H1 (cell line): ENCODE measurements around the gene PDE9A. TPM values are rescaled to one million over a fixed set of nuclear protein-coding genes. Genes with fewer than 3 reads are reported as not detected.

Source experiments
- CTCF ChIA-PET: fragments of 300-600 bp; sonication (Branson Sonifier 250); formaldehyde crosslinking; loops from one replicate; lab custom pipeline; 2021; ENCODE audit not compliant: partially characterized antibody; lab: Charles Lee
- POLR2A ChIA-PET: fragments of 300-600 bp; sonication (Branson Sonifier 250); formaldehyde crosslinking; loops from one replicate; lab custom pipeline; 2021; ENCODE audit warnings: inconsistent platforms; ENCODE audit not compliant: partially characterized antibody; lab: Charles Lee
- DNase-seq, 2 experiments: peaks; one replicate each; pipeline versions ENCODE4 v3.0.0 to v3.0.0-alpha.2; 2010 to 2022; ENCODE audit warnings: low spot score in 2 of 2, low read depth in 1 of 2, mixed read lengths in 1 of 2
- FAIRE-seq: peaks from 2 replicates; lab custom pipeline; 2011; peaks lifted over from hg19 to GRCh38; lab: Jason Lieb, UNC
- H2AFZ ChIP-seq: 2 replicates; pipeline ENCODE4 v1.8.1; 2012; ENCODE audit warnings: low read length, inconsistent platforms
- H2AK5ac ChIP-seq: 2 replicates; pipeline ENCODE4 v1.6.1; 2013; ENCODE audit warnings: low read depth, low read length
- H2BK120ac ChIP-seq: replicated peaks from 2 replicates; pipeline ENCODE3; 2013; ENCODE audit warnings: low read depth, low read length, inconsistent platforms
- H2BK12ac ChIP-seq: 2 replicates; pipeline ENCODE4 v1.6.1; 2013; ENCODE audit warnings: low read depth, low read length
- H2BK15ac ChIP-seq: 2 replicates; pipeline ENCODE4 v1.6.1; 2013; ENCODE audit warnings: low read length
- H2BK20ac ChIP-seq: 2 replicates; pipeline ENCODE4 v1.6.1; 2013; ENCODE audit warnings: low read length
- H2BK5ac ChIP-seq: 2 replicates; pipeline ENCODE4 v1.6.1; 2013; ENCODE audit warnings: low read depth, low read length
- H3K14ac ChIP-seq: 2 replicates; pipeline ENCODE4 v1.6.1; 2013; ENCODE audit warnings: inconsistent platforms; ENCODE audit not compliant: insufficient read length
- H3K18ac ChIP-seq: 2 replicates; pipeline ENCODE4 v1.6.1; 2013; ENCODE audit warnings: low read length; ENCODE audit errors: extremely low read depth
- H3K23ac ChIP-seq: 2 replicates; pipeline ENCODE4 v1.6.1; 2013; ENCODE audit warnings: inconsistent platforms; ENCODE audit not compliant: insufficient read length
- H3K23me2 ChIP-seq: 2 replicates; pipeline ENCODE4 v1.6.1; 2013; ENCODE audit warnings: low read depth, low read length
- H3K27ac ChIP-seq: 2 replicates; pipeline ENCODE4 v1.6.1; 2011; ENCODE audit warnings: low read depth, low read length, inconsistent platforms
- H3K27me3 ChIP-seq, 4 experiments: replicated peaks in 1 of 4; 1 replicate in 1 of 4; 2 replicates in 3 of 4; pipeline versions ENCODE4 v1.6.1 to v1.8.1; 2011 to 2013; ENCODE audit warnings: low read length in 3 of 4, mild to moderate bottlenecking in 3 of 4, inconsistent platforms in 2 of 4, mixed read lengths in 2 of 4, moderate library complexity in 1 of 4; ENCODE audit not compliant: control insufficient read depth in 3 of 4, insufficient read depth in 3 of 4; ENCODE audit errors: extremely low read depth in 1 of 4
- H3K36me3 ChIP-seq, 4 experiments: 2 replicates each; pipeline versions ENCODE4 v1.6.1 to v1.8.1; 2011 to 2013; ENCODE audit warnings: mild to moderate bottlenecking in 4 of 4, low read length in 3 of 4, moderate library complexity in 2 of 4, control low read depth in 1 of 4, inconsistent platforms in 1 of 4; ENCODE audit not compliant: insufficient read depth in 4 of 4, control insufficient read depth in 2 of 4
- H3K4ac ChIP-seq: replicated peaks from 2 replicates; pipeline ENCODE3; 2013; ENCODE audit warnings: low read length, low read depth, mixed read lengths, inconsistent platforms; ENCODE audit not compliant: insufficient read length
- H3K4me1 ChIP-seq, 4 experiments: replicated peaks in 1 of 4; 1 replicate in 1 of 4; 2 replicates in 3 of 4; pipeline versions ENCODE4 v1.6.1 to v1.8.1; 2011 to 2013; ENCODE audit warnings: low read length in 3 of 4, inconsistent platforms in 2 of 4, mixed read lengths in 1 of 4; ENCODE audit not compliant: insufficient read depth in 4 of 4, control insufficient read depth in 3 of 4
- H3K4me2 ChIP-seq, 2 experiments: 2 replicates each; pipeline versions ENCODE4 v1.6.1 to v1.8.1; 2011 to 2013; ENCODE audit warnings: low read depth in 2 of 2, low read length in 2 of 2, control low read depth in 1 of 2, inconsistent platforms in 1 of 2, mild to moderate bottlenecking in 1 of 2; ENCODE audit not compliant: insufficient read depth in 1 of 2
- H3K4me3 ChIP-seq, 4 experiments: fragments of 200-600, 300-600 bp in 1 of 4; sonication (generic), shearing (Covaris generic), sonication (Bioruptor Twin) in 1 of 4; 2 replicates each; pipeline versions ENCODE4 v1.5.1 to v1.8.1; 2011 to 2016; ENCODE audit warnings: low read length in 4 of 4, low read depth in 3 of 4, control low read depth in 2 of 4, inconsistent platforms in 2 of 4, mild to moderate bottlenecking in 2 of 4, mixed read lengths in 1 of 4, moderate library complexity in 1 of 4; ENCODE audit not compliant: insufficient read depth in 2 of 4; ENCODE audit errors: extremely low read depth in 1 of 4
- H3K56ac ChIP-seq: replicated peaks from 2 replicates; pipeline ENCODE3; 2013; ENCODE audit warnings: low read depth, mild to moderate bottlenecking, mixed read lengths, low read length, inconsistent platforms; ENCODE audit not compliant: insufficient read length
- H3K79me1 ChIP-seq: 2 replicates; pipeline ENCODE4 v1.6.1; 2013; ENCODE audit warnings: low read depth, low read length, control low read depth
- H3K79me2 ChIP-seq, 2 experiments: 2 replicates each; pipeline versions ENCODE4 v1.6.1 to v1.8.1; 2012 to 2013; ENCODE audit warnings: low read length in 2 of 2, mild to moderate bottlenecking in 2 of 2, inconsistent platforms in 1 of 2; ENCODE audit not compliant: insufficient read depth in 2 of 2, control insufficient read depth in 1 of 2
- H3K9ac ChIP-seq, 4 experiments: replicated peaks in 1 of 4; 1 replicate in 1 of 4; 2 replicates in 3 of 4; pipeline versions ENCODE4 v1.6.1 to v1.8.1; 2011 to 2013; ENCODE audit warnings: low read depth in 3 of 4, low read length in 3 of 4, control low read depth in 2 of 4, mild to moderate bottlenecking in 2 of 4, moderate library complexity in 2 of 4, inconsistent platforms in 1 of 4; ENCODE audit errors: extremely low read depth in 1 of 4
- H3K9me3 ChIP-seq, 2 experiments: 2 replicates each; pipeline versions ENCODE4 v1.6.1 to v1.8.1; 2012 to 2013; ENCODE audit warnings: mild to moderate bottlenecking in 2 of 2, moderate library complexity in 2 of 2, control low read depth in 1 of 2, inconsistent platforms in 1 of 2, low read depth in 1 of 2, low read length in 1 of 2, mixed read lengths in 1 of 2; ENCODE audit not compliant: insufficient read depth in 2 of 2
- H4K20me1 ChIP-seq, 2 experiments: replicated peaks in 1 of 2; 2 replicates each; pipeline versions ENCODE3 to v1.8.1; 2011 to 2013; ENCODE audit warnings: inconsistent platforms in 2 of 2, low read length in 2 of 2, mild to moderate bottlenecking in 1 of 2; ENCODE audit not compliant: insufficient read depth in 2 of 2, control insufficient read depth in 1 of 2
- H4K5ac ChIP-seq: 2 replicates; pipeline ENCODE4 v1.6.1; 2013; ENCODE audit warnings: low read length, low read depth, mixed read lengths, inconsistent platforms; ENCODE audit not compliant: insufficient read length
- H4K8ac ChIP-seq: 2 replicates; pipeline ENCODE4 v1.8.0; 2013; ENCODE audit warnings: mild to moderate bottlenecking, moderate library complexity, low read length, inconsistent platforms; ENCODE audit not compliant: insufficient read depth; ENCODE audit errors: extremely low read depth
- H4K91ac ChIP-seq: replicated peaks from 2 replicates; pipeline ENCODE3; 2013; ENCODE audit warnings: low read length, mixed read lengths, inconsistent platforms; ENCODE audit not compliant: insufficient read length
- ATF2 ChIP-seq: IDR thresholded peaks from 2 replicates; pipeline ENCODE4 v1.6.1; 2012; ENCODE audit warnings: low read length, inconsistent platforms
- CREB1 ChIP-seq: IDR thresholded peaks from 2 replicates; pipeline ENCODE4 v1.6.1; 2012; ENCODE audit warnings: inconsistent platforms
- CTBP2 ChIP-seq: IDR thresholded peaks from 2 replicates; pipeline ENCODE4 v1.7.0; 2011; ENCODE audit warnings: borderline replicate concordance, mild to moderate bottlenecking, moderate library complexity, mixed read lengths, low read length; ENCODE audit not compliant: insufficient read depth, insufficient read length
- CTCF ChIP-seq, 3 experiments: IDR thresholded peaks; 1 replicate in 2 of 3; 2 replicates in 1 of 3; pipeline versions ENCODE4 v1.5.1 to v1.6.1; 2011; ENCODE audit warnings: low read length in 3 of 3, mild to moderate bottlenecking in 3 of 3, inconsistent platforms in 2 of 3, low read depth in 1 of 3, moderate library complexity in 1 of 3; ENCODE audit not compliant: insufficient read depth in 1 of 3; ENCODE audit errors: control extremely low read depth in 1 of 3
- FOSL1 ChIP-seq: IDR thresholded peaks from 2 replicates; pipeline ENCODE4 v1.6.1; 2011; ENCODE audit warnings: mild to moderate bottlenecking, low read depth, low read length, moderate library complexity; ENCODE audit not compliant: insufficient read depth
- GABPA ChIP-seq: IDR thresholded peaks from 2 replicates; pipeline ENCODE4 v1.6.1; 2011; ENCODE audit warnings: mild to moderate bottlenecking, low read length, moderate library complexity, borderline replicate concordance; ENCODE audit not compliant: insufficient read depth
- RAD21 ChIP-seq, 2 experiments: IDR thresholded peaks in 1 of 2; conservative IDR thresholded peaks in 1 of 2; 2 replicates each; pipeline ENCODE4 v1.6.1; 2011; ENCODE audit warnings: low read depth in 2 of 2, low read length in 2 of 2, improper control_type of control experiment in 1 of 2, inconsistent platforms in 1 of 2, mild to moderate bottlenecking in 1 of 2, moderate library complexity in 1 of 2
- WGBS, 2 experiments: shearing (Covaris generic) in 1 of 2; methylation state at CpG; one replicate each; pipeline versions ENCODE4 v1.1.6 to v1.1.7; 2013 to 2015; ENCODE audit warnings: low lambda C conversion rate in 2 of 2, mixed read lengths in 2 of 2, inconsistent platforms in 1 of 2, low coverage in 1 of 2, missing lambda C conversion rate in 1 of 2; ENCODE audit not compliant: insufficient replicate concordance in 2 of 2, insufficient coverage in 1 of 2, insufficient read length in 1 of 2; ENCODE audit errors: extremely low coverage in 1 of 2, missing lambda C conversion rate in 1 of 2; 5-methylcytosine and 5-hydroxymethylcytosine counted together
- polyA plus RNA-seq, 7 experiments: library from polyadenylated mRNA; depleted of rRNA in 3 of 7; stranded (reverse) in 5 of 7; unstranded in 2 of 7; fragments of >200 nt in 5 of 7; fragments of 200-250 nt in 2 of 7; gene quantifications; 1 replicate in 5 of 7; 2 replicates in 1 of 7; 4 replicates in 1 of 7; pipeline versions ENCODE4 v1.2.1 to v1.2.3, GENCODE V29; 2011 to 2013; ENCODE audit warnings: missing spikeins in 2 of 7, mixed read lengths in 2 of 7
- total RNA-seq: library from RNA; stranded (reverse); fragmentation: NEBNext Ultra II Directional; extraction: Animal tissue kit (Norgen Biotek cat#: 25700); gene quantifications from 2 replicates; pipeline ENCODE4 v1.2.1, GENCODE V29; 2021

Gene PDE9A
- total and polyA plus RNA-seq, 2 of the 8 experiments (the other 6 are each of a cell fraction or from before 2014, with no cell fraction given), result 39.2 to 45.9 TPM

GRCh38 chr21:42688841-42689371 lies 35.5 kb downstream of the PDE9A start:
- no peak overlapping the region for H2BK12ac ChIP-seq
- H2BK120ac ChIP-seq, result no peak overlapping the region
- POLR2A ChIA-PET, result interaction anchor here (1.6 kb wide), 1 partner anchor 15 kb away, joined by 4 read pairs; no protein-coding TSS in a partner anchor
- H3K4ac ChIP-seq, result no peak overlapping the region
- peaks cover 8% of the 10 kb centered on the region; the same call in 1 of the 2 replicates for H3K23me2 ChIP-seq
- TF ChIP-seq CTBP2 (no peak), FOSL1 (no peak), GABPA (no peak), CTCF (IDR thresholded peaks at IDR 0.05; ENCODE audit: control extremely low read depth in 1 of 3, insufficient read depth in 1 of 3, low read depth in 1 of 3, low read length in 3 of 3) (peak; percentile 37 to 67 (median 46)), ATF2 (no peak), CREB1 (no peak), RAD21 (IDR thresholded peaks at IDR 0.05 in 1 of 2, conservative IDR thresholded peaks at IDR 0.05 in 1 of 2; ENCODE audit: low read depth in 2 of 2, low read length in 2 of 2) (peak; percentile 6 to 47; a peak in 2 of 4 replicates)
- no peak overlapping the region for H3K9ac ChIP-seq
- H2AK5ac ChIP-seq, result no peak overlapping the region
- no peaks in the 10 kb centered on the region for H3K27me3 ChIP-seq
- peaks cover 5 to 15% of the 10 kb centered on the region in 2 experiments for H4K20me1 ChIP-seq
- no peak overlapping the region for H4K91ac ChIP-seq
- DNase-seq (no peak), FAIRE-seq (no peak)
- H3K36me3 ChIP-seq, result peaks cover 3 to 32% (median 18%) of the 10 kb centered on the region in 4 experiments; a peak in 7 of 8 replicates
- peaks cover 0 to 2% (median 0%) of the 10 kb centered on the region in 4 experiments; a peak in 1 of 7 replicates for H3K4me1 ChIP-seq
- no peak overlapping the region for H2BK15ac ChIP-seq
- H3K79me1 ChIP-seq, result no peaks in the 10 kb centered on the region; the same call in 1 of the 2 replicates
- CTCF ChIA-PET, result interaction anchor here (0.5 to 2.7 kb wide), 7 partner anchors 9 to 509 kb away, joined by 3 to 10 read pairs (median 3); no protein-coding TSS in a partner anchor
- H3K18ac ChIP-seq, result no peak overlapping the region
- no peak overlapping the region for H2BK5ac ChIP-seq
- H3K4me2 ChIP-seq, result no peak overlapping the region
- no peaks in the 10 kb centered on the region for H3K9me3 ChIP-seq
- H3K56ac ChIP-seq, result no peak overlapping the region
- 95% methylated on average over 20 of the region's 21 CpGs; no CpG with 5 or more reads in 1 of the 2 experiments for WGBS, 2 experiments
- H3K14ac ChIP-seq, result no peak overlapping the region
- no peaks in the 10 kb centered on the region for H3K79me2 ChIP-seq
- H3K27ac ChIP-seq, result no peak overlapping the region
- no peak overlapping the region for H4K8ac ChIP-seq
- H2BK20ac ChIP-seq, result no peak overlapping the region
- H4K5ac ChIP-seq, result no peak overlapping the region
- H3K4me3 ChIP-seq, result no peak overlapping the region
- H2AFZ ChIP-seq, result no peak overlapping the region
- no peak overlapping the region for H3K23ac ChIP-seq
